GM12801 (cell line): Measurements from ENCODE around the gene CCDC201.

ENCODE experiments used
- TF ChIP-seq, protein P1 (sequence below): IDR thresholded peaks from one replicate; pipeline ENCODE4 v1.5.1; 2011; ENCODE audit warnings: control low read depth; ENCODE audit not compliant: insufficient read length; ENCODE audit errors: extremely low read depth

The CCDC201 gene

GRCh38 chr7:45881280-45881758 is 8.4 kb upstream of the CCDC201 start:
- TF ChIP-seq, protein P1, sequence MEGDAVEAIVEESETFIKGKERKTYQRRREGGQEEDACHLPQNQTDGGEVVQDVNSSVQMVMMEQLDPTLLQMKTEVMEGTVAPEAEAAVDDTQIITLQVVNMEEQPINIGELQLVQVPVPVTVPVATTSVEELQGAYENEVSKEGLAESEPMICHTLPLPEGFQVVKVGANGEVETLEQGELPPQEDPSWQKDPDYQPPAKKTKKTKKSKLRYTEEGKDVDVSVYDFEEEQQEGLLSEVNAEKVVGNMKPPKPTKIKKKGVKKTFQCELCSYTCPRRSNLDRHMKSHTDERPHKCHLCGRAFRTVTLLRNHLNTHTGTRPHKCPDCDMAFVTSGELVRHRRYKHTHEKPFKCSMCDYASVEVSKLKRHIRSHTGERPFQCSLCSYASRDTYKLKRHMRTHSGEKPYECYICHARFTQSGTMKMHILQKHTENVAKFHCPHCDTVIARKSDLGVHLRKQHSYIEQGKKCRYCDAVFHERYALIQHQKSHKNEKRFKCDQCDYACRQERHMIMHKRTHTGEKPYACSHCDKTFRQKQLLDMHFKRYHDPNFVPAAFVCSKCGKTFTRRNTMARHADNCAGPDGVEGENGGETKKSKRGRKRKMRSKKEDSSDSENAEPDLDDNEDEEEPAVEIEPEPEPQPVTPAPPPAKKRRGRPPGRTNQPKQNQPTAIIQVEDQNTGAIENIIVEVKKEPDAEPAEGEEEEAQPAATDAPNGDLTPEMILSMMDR, result no peak

GRCh38 chr7:45880433-45880860 is 7.6 kb upstream of the CCDC201 start:
- TF ChIP-seq, protein P1, result no peak

DNA sequence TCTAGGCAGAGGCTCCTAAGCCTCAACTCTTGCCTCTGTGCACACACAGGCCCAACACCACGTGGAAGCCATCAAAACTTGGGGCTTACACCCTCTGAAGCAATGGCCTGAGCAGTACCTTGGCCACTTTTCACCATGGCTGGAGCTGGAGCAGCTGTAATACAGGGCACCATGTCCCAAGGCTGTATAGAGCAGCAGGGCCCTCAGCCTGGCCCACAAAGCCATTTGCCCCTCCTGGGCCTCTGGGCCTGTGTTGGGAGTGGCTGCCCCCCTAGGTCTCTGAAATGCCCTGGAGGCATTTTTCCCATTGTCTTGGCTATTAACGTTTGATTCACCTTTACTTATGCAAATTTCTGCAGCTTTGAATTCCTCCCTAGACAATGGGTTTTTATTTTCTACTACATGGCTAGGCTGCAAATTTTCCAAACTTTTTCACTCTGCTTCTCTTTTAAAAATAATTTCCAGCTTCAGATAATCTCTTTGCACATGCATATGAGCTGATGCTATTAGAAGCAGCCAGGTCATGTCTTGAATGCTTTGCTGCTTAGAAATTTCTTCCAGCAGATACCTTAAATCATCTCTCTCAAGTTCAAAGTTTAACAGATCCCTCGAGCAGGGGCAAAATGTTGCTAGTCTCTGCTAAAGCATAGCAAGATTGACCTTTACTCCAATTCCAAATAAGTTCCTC is 5.7 kb upstream of the CCDC201 start:
- TF ChIP-seq, protein P1, result no peak

DNA sequence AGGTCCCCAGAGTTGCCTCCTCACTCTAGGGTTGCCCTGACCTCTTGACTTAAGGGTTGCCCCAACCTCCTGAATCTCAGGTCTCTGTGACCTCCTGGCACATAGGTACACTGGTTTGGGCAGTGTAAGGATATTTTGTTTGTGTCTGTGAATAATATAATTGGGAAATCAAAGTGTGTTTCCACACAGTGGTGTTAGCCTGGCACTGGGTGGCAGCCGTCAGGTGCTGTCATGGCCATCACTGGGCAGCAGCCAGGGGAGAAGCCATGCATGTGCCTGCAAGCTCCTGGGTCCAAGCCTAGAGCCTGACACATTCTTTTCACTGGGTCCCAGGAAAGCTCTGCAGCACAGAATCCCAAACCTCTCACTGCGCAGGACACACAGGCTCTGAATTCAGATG is 3.6 kb upstream of the CCDC201 start:
- TF ChIP-seq, protein P1, result no peak

DNA sequence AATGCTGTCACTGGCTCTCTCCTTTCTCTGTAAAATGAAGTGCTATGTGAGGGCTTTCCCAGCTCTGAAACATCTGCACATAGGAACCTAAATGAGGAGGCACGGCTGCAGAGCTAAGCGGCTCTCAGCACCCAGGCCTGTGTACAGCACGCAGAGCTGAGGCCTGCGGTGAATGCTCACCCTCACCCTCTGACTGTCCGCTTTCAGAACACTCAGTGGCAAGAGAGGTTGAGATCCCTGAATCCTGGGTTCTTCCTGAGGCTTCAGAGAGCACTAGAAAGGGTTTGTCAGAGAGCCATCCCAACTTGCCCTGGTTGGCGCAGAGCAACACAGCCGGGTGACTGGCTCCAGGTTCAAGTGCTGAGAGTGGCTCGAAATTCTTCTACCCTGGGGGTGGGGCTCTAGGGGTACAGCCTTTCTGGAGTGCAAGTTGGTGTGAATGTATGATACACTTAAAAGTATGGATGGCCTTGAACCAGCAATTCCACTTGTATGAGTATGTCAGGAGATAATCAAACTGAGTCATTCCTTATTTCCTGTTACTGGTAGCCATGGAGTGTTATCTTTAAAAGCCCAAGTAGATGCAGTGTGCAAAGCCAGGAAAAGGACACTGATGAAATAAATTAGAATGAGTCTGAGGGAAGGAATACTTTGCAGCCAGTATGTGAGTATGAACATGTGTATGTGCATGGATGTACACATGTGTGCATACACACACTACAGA is 1.7 kb upstream of the CCDC201 start:
- TF ChIP-seq, protein P1, result no peak

DNA sequence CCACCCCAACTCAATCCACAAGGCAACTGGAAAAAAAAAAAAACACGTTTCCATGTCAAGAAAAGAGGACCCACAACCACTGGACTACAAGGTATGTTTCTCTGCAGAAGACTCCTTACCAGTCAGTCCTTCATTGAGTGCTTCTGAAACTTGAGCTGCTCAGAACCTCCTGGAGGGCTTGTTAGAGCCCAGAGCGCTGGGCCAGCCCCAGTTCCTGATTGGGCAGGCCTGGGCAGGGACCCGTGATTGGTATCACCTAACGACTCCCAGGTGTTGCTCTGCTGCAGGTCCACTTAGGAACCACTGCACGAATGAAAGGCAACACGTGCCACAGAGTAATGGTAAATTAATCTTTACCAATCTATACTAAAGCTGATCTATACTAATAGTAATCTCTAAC is 473 bp upstream of the CCDC201 start:
- TF ChIP-seq, protein P1, result no peak

GRCh38 chr7:45872116-45873034 is 507 bp downstream of the CCDC201 start:
- TF ChIP-seq, protein P1, result no peak
